DND-41 (cell line): Measurements from ENCODE around the gene EPHB1.

Source experiments
- EZH2 ChIP-seq: IDR thresholded peaks from 3 replicates; pipeline ENCODE4 v1.6.1; 2012; ENCODE audit warnings: borderline replicate concordance, low read depth, mild to moderate bottlenecking, moderate library complexity, low read length, inconsistent platforms; ENCODE audit not compliant: severe bottlenecking
- TF ChIP-seq, protein P1 (sequence below): IDR thresholded peaks from 2 replicates; pipeline ENCODE4 v1.5.1; 2012; ENCODE audit warnings: borderline replicate concordance, low read length, moderate library complexity, mild to moderate bottlenecking; ENCODE audit not compliant: poor library complexity, severe bottlenecking; ENCODE audit errors: extremely low read depth

GRCh38 chr3:134898181-134898754 lies 103.2 kb downstream of the EPHB1 start:
- TF ChIP-seq EZH2: no peak
- TF ChIP-seq, protein P1, sequence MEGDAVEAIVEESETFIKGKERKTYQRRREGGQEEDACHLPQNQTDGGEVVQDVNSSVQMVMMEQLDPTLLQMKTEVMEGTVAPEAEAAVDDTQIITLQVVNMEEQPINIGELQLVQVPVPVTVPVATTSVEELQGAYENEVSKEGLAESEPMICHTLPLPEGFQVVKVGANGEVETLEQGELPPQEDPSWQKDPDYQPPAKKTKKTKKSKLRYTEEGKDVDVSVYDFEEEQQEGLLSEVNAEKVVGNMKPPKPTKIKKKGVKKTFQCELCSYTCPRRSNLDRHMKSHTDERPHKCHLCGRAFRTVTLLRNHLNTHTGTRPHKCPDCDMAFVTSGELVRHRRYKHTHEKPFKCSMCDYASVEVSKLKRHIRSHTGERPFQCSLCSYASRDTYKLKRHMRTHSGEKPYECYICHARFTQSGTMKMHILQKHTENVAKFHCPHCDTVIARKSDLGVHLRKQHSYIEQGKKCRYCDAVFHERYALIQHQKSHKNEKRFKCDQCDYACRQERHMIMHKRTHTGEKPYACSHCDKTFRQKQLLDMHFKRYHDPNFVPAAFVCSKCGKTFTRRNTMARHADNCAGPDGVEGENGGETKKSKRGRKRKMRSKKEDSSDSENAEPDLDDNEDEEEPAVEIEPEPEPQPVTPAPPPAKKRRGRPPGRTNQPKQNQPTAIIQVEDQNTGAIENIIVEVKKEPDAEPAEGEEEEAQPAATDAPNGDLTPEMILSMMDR: no peak
